Bronchial epithelial cell (primary cell): ENCODE data around the gene ZNF384. TPM values are rescaled to one million over a fixed set of nuclear protein-coding genes. Genes with fewer than 3 reads are reported as not detected.

Experiments
- DNase-seq: peaks from one replicate; pipeline ENCODE4 v3.0.0-alpha.2; 2010; ENCODE audit warnings: low read depth
- FAIRE-seq: peaks from 2 replicates; lab custom pipeline; 2011; peaks lifted over from hg19 to GRCh38; lab: Jason Lieb, UNC
- H3K27me3 ChIP-seq: 2 replicates; pipeline ENCODE4 v1.5.1; 2011; ENCODE audit warnings: low read length; ENCODE audit not compliant: control insufficient read depth, insufficient read depth
- H3K36me3 ChIP-seq: 2 replicates; pipeline ENCODE4 v1.5.1; 2011; ENCODE audit warnings: low read length; ENCODE audit not compliant: control insufficient read depth, insufficient read depth
- H3K4me3 ChIP-seq: 2 replicates; pipeline ENCODE4 v1.5.1; 2011; ENCODE audit warnings: mild to moderate bottlenecking, low read depth, low read length, control low read depth
- total RNA-seq: library from RNA; depleted of rRNA; stranded (reverse); fragments of >200 nt; gene quantifications from 2 replicates; pipeline ENCODE4 v1.2.1, GENCODE V29; 2014
- TF ChIP-seq, protein P1 (sequence below): IDR thresholded peaks from 2 replicates; pipeline ENCODE4 v1.5.1; 2011; ENCODE audit warnings: mild to moderate bottlenecking, moderate library complexity, low read length, control low read depth, inconsistent platforms; ENCODE audit not compliant: insufficient read depth, severe bottlenecking

The ZNF384 gene
- total RNA-seq, 1 donor from 2014 or later = 5.3 TPM

DNA sequence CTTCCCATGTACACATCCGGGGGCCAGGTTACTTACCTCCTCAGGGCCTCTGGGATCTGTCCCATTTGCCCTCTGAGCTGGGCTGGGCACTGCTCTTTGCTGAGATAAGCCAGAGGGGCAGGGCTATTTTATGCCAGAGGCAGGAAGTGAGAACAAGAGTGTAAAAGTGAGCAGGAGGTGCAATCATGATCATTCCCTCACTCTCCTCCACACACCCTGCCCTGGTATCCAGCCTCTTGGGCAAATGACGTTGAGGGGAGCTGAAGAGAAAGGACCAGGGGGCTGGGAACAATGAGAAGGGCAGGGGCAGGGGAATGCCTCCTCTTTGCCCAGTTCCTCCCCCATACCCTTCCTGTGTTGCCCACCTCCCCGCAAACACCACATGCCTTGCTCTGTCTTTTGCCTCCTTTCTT lies 57.6 kb downstream of the ZNF384 start:
- Histone ChIP-seq H3K4me3 (no peak overlapping the region), H3K36me3 (no peaks in the 10 kb centered on the region), H3K27me3 (no peaks in the 10 kb centered on the region)
- TF ChIP-seq, protein P1, sequence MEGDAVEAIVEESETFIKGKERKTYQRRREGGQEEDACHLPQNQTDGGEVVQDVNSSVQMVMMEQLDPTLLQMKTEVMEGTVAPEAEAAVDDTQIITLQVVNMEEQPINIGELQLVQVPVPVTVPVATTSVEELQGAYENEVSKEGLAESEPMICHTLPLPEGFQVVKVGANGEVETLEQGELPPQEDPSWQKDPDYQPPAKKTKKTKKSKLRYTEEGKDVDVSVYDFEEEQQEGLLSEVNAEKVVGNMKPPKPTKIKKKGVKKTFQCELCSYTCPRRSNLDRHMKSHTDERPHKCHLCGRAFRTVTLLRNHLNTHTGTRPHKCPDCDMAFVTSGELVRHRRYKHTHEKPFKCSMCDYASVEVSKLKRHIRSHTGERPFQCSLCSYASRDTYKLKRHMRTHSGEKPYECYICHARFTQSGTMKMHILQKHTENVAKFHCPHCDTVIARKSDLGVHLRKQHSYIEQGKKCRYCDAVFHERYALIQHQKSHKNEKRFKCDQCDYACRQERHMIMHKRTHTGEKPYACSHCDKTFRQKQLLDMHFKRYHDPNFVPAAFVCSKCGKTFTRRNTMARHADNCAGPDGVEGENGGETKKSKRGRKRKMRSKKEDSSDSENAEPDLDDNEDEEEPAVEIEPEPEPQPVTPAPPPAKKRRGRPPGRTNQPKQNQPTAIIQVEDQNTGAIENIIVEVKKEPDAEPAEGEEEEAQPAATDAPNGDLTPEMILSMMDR = no peak
- no peak for DNase-seq
- FAIRE-seq = no peak

DNA sequence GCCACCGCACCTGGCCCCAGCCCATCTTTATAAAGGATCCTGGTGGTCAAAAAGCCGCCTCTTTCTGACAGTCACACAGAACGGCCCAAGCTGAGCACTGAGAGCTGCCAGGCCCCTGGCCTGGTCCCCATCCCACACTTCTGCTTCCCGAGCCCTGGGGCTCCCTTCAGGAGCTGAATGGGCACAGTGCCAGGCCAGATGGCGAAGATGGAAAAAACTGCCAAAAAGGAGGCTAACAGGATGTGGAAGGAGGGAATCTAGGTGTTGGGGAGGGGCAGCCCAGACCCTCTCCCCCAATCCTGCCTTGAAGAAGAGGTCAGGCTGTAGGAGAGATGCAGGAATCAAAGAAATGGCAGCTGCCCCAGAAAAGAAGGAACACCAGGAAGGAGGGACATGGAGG lies 58.4 kb downstream of the ZNF384 start:
- TF ChIP-seq, protein P1 = no peak
- no peaks in the 10 kb centered on the region for H3K27me3 ChIP-seq
- no peak for DNase-seq
- H3K36me3 ChIP-seq = no peaks in the 10 kb centered on the region
- no peak for FAIRE-seq
- no peak overlapping the region for H3K4me3 ChIP-seq

- H3K36me3 ChIP-seq = no peaks in the 10 kb centered on the region
- no peak overlapping the region for H3K4me3 ChIP-seq
- no peak for FAIRE-seq
These were observed 61.6 kb downstream of the ZNF384 start for GRCh38 chr12:6627616-6628015.

DNA sequence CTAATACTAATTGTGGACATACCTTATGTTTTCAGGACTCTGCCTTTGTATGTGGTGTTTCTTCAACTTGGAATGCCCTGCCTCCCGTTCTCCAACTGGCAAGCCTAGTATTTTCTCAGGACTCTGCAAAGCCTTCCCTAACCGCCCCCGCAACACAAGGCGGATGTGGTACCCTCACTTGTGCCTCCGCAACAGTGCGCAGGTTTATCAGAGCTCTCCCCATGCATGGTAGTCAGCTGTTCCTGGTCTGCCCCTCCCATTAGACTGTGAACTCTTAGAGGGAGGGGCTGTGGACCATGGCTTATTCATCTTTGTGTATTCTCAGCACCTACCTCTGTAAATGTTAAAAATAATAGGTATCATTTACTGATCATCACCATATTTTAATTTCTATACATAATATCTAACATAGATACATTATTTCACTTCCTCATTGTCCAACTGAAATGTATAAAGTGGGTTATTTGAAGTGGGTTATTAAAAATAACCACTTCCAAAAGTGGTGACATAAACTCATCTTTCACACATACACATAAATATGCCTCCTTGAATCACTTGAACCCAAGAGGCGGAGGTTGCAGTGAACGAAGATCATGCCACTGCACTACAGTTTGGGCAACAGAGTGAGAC lies 62.4 kb downstream of the ZNF384 start:
- H3K27me3 ChIP-seq = no peaks in the 10 kb centered on the region
- FAIRE-seq (no peak), DNase-seq (no peak)
- no peaks in the 10 kb centered on the region for H3K36me3 ChIP-seq
- TF ChIP-seq, protein P1 = no peak
- H3K4me3 ChIP-seq = no peak overlapping the region

More at GRCh38 chr12:6627616-6628015, 61.6 kb downstream of the ZNF384 start:
- TF ChIP-seq, protein P1 = no peak
- no peaks in the 10 kb centered on the region for H3K27me3 ChIP-seq
- no peak for DNase-seq

DNA sequence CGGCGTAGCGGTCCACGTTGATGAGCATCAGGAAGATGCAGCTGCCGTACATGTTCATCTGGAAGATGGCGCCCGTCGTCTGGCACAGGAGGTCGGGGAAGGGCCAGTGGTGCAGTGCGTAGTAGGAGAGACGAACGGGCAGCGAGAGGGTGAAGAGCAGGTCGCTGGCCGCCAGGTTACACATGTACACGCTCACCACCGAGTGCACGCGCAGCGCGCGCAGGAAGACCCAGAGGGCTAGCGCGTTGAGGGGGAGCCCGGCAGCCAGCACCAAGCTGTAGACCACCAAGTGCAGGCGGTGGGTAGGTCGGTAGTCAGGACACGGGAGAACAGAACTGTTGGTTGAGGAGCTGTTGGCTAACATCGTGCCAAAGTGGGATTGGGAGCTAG lies 68.3 kb downstream of the ZNF384 start:
- Histone ChIP-seq H3K27me3 (no peaks in the 10 kb centered on the region), H3K4me3 (no peak overlapping the region), H3K36me3 (peaks cover 3% of the 10 kb centered on the region)
- TF ChIP-seq, protein P1 = no peak
- DNase-seq (no peak), FAIRE-seq (no peak)
